Activated CD8-positive, alpha-beta T cell treated with anti-CD3 and anti-CD28 coated beads, Interleukin-2, amount 10 ng/mL, durations not matched to agents 7 days and 5 days (primary cell): ENCODE results near the gene DNAJC24. TPM values are rescaled to one million over a fixed set of nuclear protein-coding genes. Genes with fewer than 3 reads are reported as not detected.
"Not testable (repeated sequence)": the region's sequence is repeated elsewhere in the genome, so short reads cannot be mapped to it uniquely, and the experiment has no call there.

Source experiments
- ATAC-seq: fragments of 150-1000 bp; cut with Tn5 transposase; one replicate; pipeline ENCODE4 v1.10.0; 2021; ENCODE audit warnings: moderate library complexity
- CTCF ChIA-PET: fragments of 350-600 bp; sonication (Branson Sonifier 250); formaldehyde crosslinking; loops from one replicate; lab custom pipeline; 2021; ENCODE audit warnings: antibody characterized with exemption; lab: Charles Lee
- POLR2A ChIA-PET: fragments of 350-600 bp; sonication (Branson Sonifier 250); formaldehyde crosslinking; loops from one replicate; lab custom pipeline; 2021; ENCODE audit warnings: antibody characterized with exemption; lab: Charles Lee
- DNase-seq: peaks from one replicate; pipeline ENCODE4 v3.0.0-alpha.2; 2020
- H3K27ac Mint-ChIP-seq: one replicate; pipeline ENCODE4 v1.8.0; 2021; ENCODE audit warnings: mild to moderate bottlenecking, mixed read lengths
- H3K27me3 Mint-ChIP-seq: one replicate; pipeline ENCODE4 v1.8.0; 2021; ENCODE audit warnings: low read depth, mixed read lengths
- H3K36me3 Mint-ChIP-seq: one replicate; pipeline ENCODE4 v1.8.0; 2021; ENCODE audit warnings: low read depth, mixed read lengths
- H3K4me1 Mint-ChIP-seq: one replicate; pipeline ENCODE4 v1.8.0; 2021; ENCODE audit warnings: low read depth, mixed read lengths
- H3K4me3 Mint-ChIP-seq: one replicate; pipeline ENCODE4 v1.8.0; 2021; ENCODE audit warnings: mild to moderate bottlenecking, mixed read lengths
- H3K9me3 Mint-ChIP-seq: one replicate; pipeline ENCODE4 v1.8.0; 2022; ENCODE audit warnings: mixed read lengths; ENCODE audit not compliant: insufficient read depth
- total RNA-seq, 2 experiments: library from RNA; stranded (reverse); gene quantifications; one replicate each; pipeline ENCODE4 v1.2.3, GENCODE V29; 2021

DNAJC24 gene, protein sequence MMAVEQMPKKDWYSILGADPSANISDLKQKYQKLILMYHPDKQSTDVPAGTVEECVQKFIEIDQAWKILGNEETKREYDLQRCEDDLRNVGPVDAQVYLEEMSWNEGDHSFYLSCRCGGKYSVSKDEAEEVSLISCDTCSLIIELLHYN
- 10 to 100 TPM; 13.7 to 15.8 TPM for total RNA-seq

DNA sequence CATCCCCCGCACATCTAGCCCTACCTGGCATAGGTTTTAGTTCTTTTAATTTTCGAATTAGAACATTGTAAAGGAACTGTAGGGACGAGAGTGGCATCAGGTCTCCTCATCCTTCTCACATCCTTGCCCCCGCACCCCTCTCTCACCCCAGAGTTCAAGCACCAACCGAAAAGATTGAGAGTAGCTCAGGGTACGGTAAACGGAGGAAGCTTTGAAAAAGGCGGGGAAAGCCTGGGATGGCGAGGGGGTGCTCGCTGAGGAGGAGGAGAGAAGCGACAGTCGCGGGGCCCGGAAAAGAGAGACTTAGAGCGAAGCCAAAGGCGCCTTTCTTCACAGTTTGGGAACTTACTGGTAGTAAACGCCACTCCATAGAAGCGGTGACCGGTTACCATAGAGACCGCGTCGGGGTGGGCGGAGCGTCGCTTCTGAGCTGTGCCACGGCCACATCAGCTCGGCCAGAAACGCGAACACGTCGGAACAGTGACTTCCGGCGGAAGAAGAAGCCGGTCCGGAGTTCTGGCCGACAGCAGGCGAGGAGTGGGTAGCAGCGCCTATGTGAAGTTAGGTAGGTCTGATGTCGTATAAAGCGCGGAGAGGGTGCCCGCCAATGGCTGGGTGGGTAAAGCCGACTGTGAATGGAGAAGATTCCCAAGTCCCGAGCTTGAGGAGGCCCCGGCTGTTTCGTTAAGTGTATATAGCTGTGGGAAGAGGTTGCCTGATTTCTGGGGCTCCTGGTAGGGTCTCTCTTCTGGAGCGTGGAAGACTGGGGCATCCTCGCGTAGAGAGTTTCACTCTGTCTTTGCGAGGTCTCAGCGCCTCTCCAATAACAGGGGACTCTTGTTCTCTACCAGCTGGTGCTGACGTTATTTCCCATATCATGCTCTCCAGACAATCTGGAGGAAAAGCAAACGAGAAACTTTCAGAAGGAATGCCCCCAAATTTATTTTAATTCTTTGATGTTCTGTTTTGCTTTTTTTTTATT is at the start of gene DNAJC24, which contains the start of gene DCDC1:
TSS of gene DNAJC24 (plus strand) at position 513 of the 982 bp plus-strand sequence. CDS start 889 bp downstream, outside the sequence.
TSS of gene DCDC1 (minus strand) at position 392 of the 982 bp plus-strand sequence. CDS start 41,459 bp downstream, outside the sequence.
- Mint-ChIP-seq H3K4me1 (peaks cover 34% of the 10 kb centered on the region), H3K4me3 (peak within 1 kb of the TSS; percentile 90), H3K9me3 (no peaks in the 10 kb centered on the region), H3K36me3 (peaks cover 4% of the 10 kb centered on the region), H3K27ac (peak within 1 kb of the TSS; percentile 87), H3K27me3 (peaks cover 3% of the 10 kb centered on the region)
- CTCF ChIA-PET, result interaction anchor here (0.9 to 1.2 kb wide), 6 partner anchors 9 to 588 kb away, joined by 3 to 5 read pairs (median 4); no protein-coding TSS in a partner anchor
- peak; percentile 97 for ATAC-seq
- POLR2A ChIA-PET, result interaction anchor here (0.6 to 1.0 kb wide), 5 partner anchors 8 to 670 kb away, joined by 3 to 4 read pairs (median 3); partner anchors contain the start of genes ELP4 and IMMP1L
- DNase-seq, result peak; percentile 95

DNA sequence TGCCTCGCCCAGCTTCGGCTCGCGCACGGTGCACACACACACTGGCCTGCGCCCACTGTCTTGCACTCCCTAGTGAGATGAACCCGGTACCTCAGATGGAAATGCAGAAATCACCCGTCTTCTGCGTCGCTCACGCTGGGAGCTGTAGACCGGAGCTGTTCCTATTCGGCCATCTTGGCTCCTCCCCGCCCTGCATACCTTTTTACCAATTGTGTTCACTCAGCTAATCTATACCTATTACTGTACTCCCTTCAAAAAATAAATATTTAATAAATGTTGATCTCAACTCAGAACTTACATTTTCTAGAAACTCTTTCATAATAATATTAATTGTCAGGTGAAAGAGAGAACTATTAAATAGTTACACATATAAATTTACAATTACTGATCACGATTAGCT is 48.2 kb upstream of the DNAJC24 start:
- H3K27ac Mint-ChIP-seq, DNase-seq, H3K36me3 Mint-ChIP-seq, H3K4me3 Mint-ChIP-seq, H3K27me3 Mint-ChIP-seq, H3K4me1 Mint-ChIP-seq, POLR2A ChIA-PET, H3K9me3 Mint-ChIP-seq, ATAC-seq, CTCF ChIA-PET: not testable (repeated sequence)

DNA sequence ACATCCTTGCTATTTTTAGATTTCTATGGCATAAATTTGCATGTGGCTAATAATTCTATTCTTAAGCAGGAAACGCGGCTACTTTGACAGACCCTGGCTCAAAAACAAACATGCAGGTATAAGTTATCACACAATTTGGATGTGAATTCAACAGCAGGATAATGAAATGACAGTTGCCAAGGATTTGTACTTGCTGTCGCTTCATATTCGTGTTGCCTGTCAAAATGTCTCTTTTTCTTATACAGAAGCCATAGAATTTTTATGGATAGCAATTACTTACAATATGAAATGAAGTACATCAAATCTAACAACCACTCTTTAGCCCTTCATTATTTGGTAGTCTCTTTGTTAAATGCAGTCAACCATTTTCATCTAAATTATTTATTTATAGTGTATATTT is 46.5 kb upstream of the DNAJC24 start:
- ATAC-seq, result no peak
- H3K4me3 Mint-ChIP-seq, result no peak overlapping the region
- POLR2A ChIA-PET, result no interaction called here

DNA sequence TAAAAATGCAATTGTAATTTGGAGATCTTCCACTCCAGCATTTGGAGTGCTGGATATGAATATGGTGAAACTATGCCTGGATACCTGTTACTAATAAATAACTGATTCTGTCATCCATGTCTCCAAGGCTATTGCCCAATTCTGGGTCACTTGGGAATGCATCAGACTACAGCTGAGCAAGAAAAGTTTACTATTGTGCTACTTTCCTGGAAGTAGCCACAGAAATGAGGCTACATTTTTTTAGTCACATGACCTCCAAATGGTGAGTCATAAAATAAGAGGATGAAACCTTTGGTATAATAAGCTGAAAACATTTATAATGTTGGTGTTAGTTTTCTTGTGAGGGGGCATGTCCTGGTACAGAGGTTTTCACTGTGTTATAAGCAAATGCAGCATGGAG is 44.5 kb upstream of the DNAJC24 start:
- Mint-ChIP-seq H3K9me3 (no peaks in the 10 kb centered on the region), H3K4me1 (peaks cover 4% of the 10 kb centered on the region), H3K27ac (no peak overlapping the region), H3K36me3 (no peaks in the 10 kb centered on the region), H3K4me3 (no peak overlapping the region), H3K27me3 (no peaks in the 10 kb centered on the region)
- ATAC-seq (no peak), DNase-seq (no peak)
- POLR2A ChIA-PET, result no interaction called here
- CTCF ChIA-PET, result no interaction called here

More for the DNA sequence above, 46.5 kb upstream of the DNAJC24 start:
- Mint-ChIP-seq H3K4me1 (peaks cover 4% of the 10 kb centered on the region), H3K27ac (no peak overlapping the region), H3K9me3 (no peaks in the 10 kb centered on the region), H3K36me3 (no peaks in the 10 kb centered on the region), H3K27me3 (no peaks in the 10 kb centered on the region)
- CTCF ChIA-PET, result no interaction called here
- DNase-seq, result no peak

DNA sequence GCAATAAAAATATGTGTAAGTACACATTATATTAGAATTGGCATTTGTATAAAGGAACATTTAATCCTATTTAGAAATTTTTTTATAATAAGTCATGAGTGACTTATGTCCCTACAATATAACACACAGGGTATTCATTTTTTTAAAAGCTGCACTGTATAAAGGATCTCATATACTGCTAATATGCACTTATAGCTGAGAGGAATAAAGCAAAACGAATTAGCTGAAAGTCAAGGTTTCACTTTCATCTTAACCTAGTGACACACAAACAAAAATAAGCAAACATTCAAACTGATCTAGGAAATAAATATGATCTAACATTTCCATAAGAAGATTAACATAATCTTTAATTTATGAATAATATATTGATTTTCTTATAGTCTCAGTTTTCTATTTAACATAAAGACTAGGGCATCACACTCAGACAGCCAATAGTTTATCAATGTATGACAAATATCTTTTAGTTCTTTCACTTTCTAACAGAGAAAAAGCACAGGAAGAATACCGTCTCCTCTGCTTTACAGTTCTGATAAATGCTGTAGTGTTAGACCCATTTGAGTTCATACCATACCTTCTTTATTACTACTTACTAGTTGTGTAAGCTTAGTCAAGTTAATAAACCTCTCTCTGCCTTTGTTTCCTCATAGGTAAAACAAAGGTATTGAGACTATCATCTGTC is 43.1 kb upstream of the DNAJC24 start:
- H3K27ac Mint-ChIP-seq, result no peak overlapping the region
- no peaks in the 10 kb centered on the region for H3K36me3 Mint-ChIP-seq
- no peak overlapping the region for H3K4me3 Mint-ChIP-seq
- no peaks in the 10 kb centered on the region for H3K9me3 Mint-ChIP-seq
- peaks cover 4% of the 10 kb centered on the region for H3K4me1 Mint-ChIP-seq
- ChIA-PET CTCF (interaction anchor here (0.6 to 1.0 kb wide), 3 partner anchors 43 to 1587 kb away, joined by 3 read pairs; partner anchors contain the start of genes DCDC1 and DNAJC24), POLR2A (no interaction called here)
- H3K27me3 Mint-ChIP-seq, result no peaks in the 10 kb centered on the region
- DNase-seq (no peak), ATAC-seq (peak; percentile 44)

DNA sequence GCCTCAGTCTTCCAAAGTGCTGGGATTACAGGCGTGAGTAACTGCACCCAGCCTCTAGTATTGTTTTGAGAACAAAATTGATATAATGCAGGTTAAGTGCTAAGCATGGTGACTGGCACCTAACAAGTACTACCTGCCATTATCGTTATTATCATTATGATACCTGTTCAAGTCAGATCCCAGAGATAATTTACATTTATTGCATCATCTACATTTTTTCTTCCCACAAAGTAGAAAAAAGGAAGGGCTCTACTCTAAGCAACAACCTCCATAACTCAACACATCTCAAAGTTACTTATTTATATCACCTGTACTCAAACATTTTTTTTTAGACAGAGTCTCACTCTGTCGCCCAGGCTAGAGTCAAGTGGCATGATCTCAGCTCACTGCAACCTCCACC is 42.2 kb upstream of the DNAJC24 start:
- ChIA-PET CTCF (no interaction called here), POLR2A (no interaction called here)
- DNase-seq (no peak), ATAC-seq (no peak)
- Mint-ChIP-seq H3K27ac (no peak overlapping the region), H3K4me3 (no peak overlapping the region), H3K4me1 (peaks cover 4% of the 10 kb centered on the region), H3K36me3 (no peaks in the 10 kb centered on the region), H3K9me3 (no peaks in the 10 kb centered on the region), H3K27me3 (no peaks in the 10 kb centered on the region)

DNA sequence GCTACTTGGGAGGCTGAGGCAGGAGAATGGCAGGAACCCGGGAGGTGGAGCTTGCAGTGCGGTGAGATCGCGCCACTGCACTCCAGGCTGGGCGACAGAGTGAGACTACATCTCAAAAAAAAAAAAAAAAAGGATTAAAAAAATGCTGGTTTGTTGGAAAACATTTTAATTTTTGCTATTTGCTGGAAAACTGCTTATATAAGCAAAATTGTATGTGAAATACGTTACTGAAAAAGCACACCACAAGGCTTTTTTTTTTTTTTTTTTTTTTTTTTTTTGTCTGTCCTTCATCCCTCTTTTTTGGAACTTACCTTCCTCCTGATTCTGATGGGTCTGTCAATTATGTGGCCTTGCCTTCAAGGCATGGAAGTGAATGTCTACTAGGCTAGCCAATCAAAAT is 41.0 kb upstream of the DNAJC24 start:
- Mint-ChIP-seq H3K27me3 (no peaks in the 10 kb centered on the region), H3K36me3 (no peaks in the 10 kb centered on the region), H3K27ac (no peak overlapping the region), H3K4me1 (peaks cover 4% of the 10 kb centered on the region), H3K9me3 (no peaks in the 10 kb centered on the region), H3K4me3 (no peak overlapping the region)
- CTCF ChIA-PET, result no interaction called here
- POLR2A ChIA-PET, result no interaction called here
- DNase-seq, result no peak
- no peak for ATAC-seq

DNA sequence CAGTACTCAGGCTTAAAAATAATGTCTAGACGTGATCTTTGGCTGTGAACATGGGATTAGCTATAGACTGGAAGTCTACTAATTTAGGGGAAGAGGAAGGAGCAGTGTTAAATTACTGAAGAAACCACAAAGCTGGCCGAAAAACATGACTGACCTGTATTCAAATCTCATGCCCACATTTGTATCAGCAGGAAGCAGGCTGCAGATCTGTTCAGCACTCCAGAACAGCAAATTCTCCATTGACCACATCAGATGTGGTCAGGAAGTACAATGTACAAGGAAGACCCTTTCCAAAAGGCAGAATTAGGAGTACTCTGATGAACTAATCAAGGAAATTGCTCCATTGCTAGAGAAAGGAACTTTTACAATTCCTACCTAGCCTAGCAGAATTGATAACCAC is 31.9 kb upstream of the DNAJC24 start:
- ATAC-seq (no peak), DNase-seq (no peak)
- Mint-ChIP-seq H3K27ac (no peak overlapping the region), H3K4me3 (no peak overlapping the region), H3K4me1 (no peaks in the 10 kb centered on the region), H3K9me3 (no peaks in the 10 kb centered on the region), H3K36me3 (no peaks in the 10 kb centered on the region), H3K27me3 (peaks cover 5% of the 10 kb centered on the region)
- POLR2A ChIA-PET, result no interaction called here
- CTCF ChIA-PET, result no interaction called here

DNA sequence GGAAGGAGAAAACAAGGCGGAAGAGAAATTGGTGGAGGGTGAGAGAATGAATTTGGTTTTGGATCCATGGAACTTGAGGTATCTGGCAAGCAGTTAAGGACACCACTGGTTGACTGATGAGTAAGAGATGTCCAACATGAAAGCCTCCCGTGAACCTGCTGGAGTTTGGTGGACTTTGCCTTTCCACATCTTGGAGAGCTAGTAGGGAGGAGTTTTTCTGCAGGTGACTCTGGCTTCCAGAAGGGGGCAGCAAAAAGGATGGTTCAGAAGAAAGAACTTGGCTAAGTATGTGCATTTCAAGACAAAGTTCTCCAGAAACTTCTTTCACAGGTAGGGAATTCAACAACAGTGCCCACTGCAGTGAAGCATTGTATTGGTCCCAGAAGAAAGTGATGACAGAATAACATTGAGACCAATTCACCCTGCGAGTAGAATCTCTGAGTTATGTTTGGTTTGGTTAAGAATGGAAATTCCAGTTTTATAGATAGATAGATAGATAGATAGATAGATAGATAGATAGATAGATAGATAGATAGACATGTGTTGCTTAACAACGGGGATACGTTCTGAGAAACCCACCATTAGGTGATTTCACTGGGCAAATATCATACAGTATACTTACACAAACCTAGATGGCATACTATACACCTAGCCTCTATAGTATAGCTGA is 28.6 kb upstream of the DNAJC24 start:
- Mint-ChIP-seq H3K36me3 (no peaks in the 10 kb centered on the region), H3K27ac (no peak overlapping the region), H3K27me3 (peaks cover 7% of the 10 kb centered on the region), H3K4me3 (no peak overlapping the region), H3K4me1 (no peaks in the 10 kb centered on the region), H3K9me3 (no peaks in the 10 kb centered on the region)
- ChIA-PET CTCF (interaction anchor here (1.0 kb wide), 1 partner anchor 28 kb away, joined by 4 read pairs; the partner anchor contains the start of genes DCDC1 and DNAJC24), POLR2A (no interaction called here)
- peak; percentile 20 for DNase-seq
- no peak for ATAC-seq

DNA sequence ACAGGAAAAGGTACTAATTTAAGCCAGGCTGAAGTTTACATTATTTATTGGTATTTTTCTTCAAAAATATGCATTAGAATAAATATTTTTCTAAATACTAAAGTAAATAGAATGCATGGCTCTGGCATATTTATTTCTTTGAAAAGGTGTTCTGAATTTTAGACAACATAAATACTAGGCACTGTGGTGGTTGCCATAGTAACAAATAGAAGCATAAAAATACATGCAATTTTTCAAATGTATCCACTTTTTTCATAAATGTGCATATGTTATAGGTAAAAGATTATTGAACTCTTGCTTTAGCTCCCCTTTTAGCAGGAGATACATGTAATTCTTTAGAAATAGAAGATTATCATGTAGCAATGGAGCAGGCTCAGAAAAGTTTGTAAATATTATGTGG is 18.5 kb upstream of the DNAJC24 start:
- POLR2A ChIA-PET, result no interaction called here
- no peaks in the 10 kb centered on the region for H3K9me3 Mint-ChIP-seq
- ATAC-seq, result no peak
- no peak for DNase-seq
- peaks cover 10% of the 10 kb centered on the region for H3K27me3 Mint-ChIP-seq
- H3K4me3 Mint-ChIP-seq, result no peak overlapping the region
- H3K27ac Mint-ChIP-seq, result no peak overlapping the region
- no peaks in the 10 kb centered on the region for H3K4me1 Mint-ChIP-seq
- CTCF ChIA-PET, result interaction anchor here (2.2 kb wide), 1 partner anchor 15 kb away, joined by 5 read pairs; no protein-coding TSS in a partner anchor
- H3K36me3 Mint-ChIP-seq, result no peaks in the 10 kb centered on the region

DNA sequence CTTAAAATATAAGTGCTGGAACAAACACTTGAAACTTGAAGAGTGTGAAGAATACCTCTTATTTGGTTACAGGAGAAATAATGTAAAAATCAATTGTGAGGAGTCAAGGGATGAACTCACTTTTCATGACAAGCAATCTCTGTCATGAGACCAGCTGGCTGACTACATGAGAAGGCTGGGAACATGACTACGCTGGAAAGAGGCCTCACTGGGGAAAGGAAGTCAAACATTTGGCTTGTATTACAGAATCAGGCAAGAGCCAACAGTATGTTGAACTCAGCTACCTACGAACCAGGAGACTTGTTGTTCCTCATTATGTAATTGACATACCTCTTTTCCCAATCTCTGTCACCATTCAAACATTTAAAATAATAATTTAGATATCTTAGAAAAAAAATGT is 14.5 kb upstream of the DNAJC24 start:
- no peak for DNase-seq
- Mint-ChIP-seq H3K9me3 (no peaks in the 10 kb centered on the region), H3K27me3 (peaks cover 4% of the 10 kb centered on the region), H3K36me3 (no peaks in the 10 kb centered on the region), H3K27ac (no peak overlapping the region), H3K4me1 (no peaks in the 10 kb centered on the region), H3K4me3 (no peak overlapping the region)
- no peak for ATAC-seq
- ChIA-PET POLR2A (no interaction called here), CTCF (no interaction called here)
